Measurements from ENCODE around the gene SLC1A4. TPM values are rescaled to one million over a fixed set of nuclear protein-coding genes. Genes with fewer than 3 reads are reported as not detected.
"Not testable (repeated sequence)": the region's sequence is repeated elsewhere in the genome, so short reads cannot be mapped to it uniquely, and the experiment has no call there.

The SLC1A4 gene
- total RNA-seq, 1 donor from 2014 or later = 15.1 TPM

- peaks cover 2% of the 10 kb centered on the region for H3K27me3 Mint-ChIP-seq (ENCODE audit: insufficient read depth)
- no peaks in the 10 kb centered on the region for H3K36me3 Mint-ChIP-seq (ENCODE audit: low read depth)
- H3K27ac Mint-ChIP-seq = no peak overlapping the region
- no peak for DNase-seq (ENCODE audit: low spot score)
- peaks cover 23% of the 10 kb centered on the region for H3K4me1 Mint-ChIP-seq (ENCODE audit: low read depth)
- H3K4me3 Mint-ChIP-seq = no peak overlapping the region
- intact Hi-C loops (cut with micrococcal nuclease) = no loop called here
- H3K9me3 Mint-ChIP-seq = peaks cover 8% of the 10 kb centered on the region
Observed at GRCh38 chr2:64952096-64952495, 37.1 kb upstream of the SLC1A4 start.

- DNase-seq (ENCODE audit: low spot score) = no peak
- H3K27ac Mint-ChIP-seq = no peak overlapping the region
- peaks cover 16% of the 10 kb centered on the region for H3K4me1 Mint-ChIP-seq (ENCODE audit: low read depth)
- peaks cover 2% of the 10 kb centered on the region for H3K27me3 Mint-ChIP-seq (ENCODE audit: insufficient read depth)
- H3K36me3 Mint-ChIP-seq (ENCODE audit: low read depth) = no peaks in the 10 kb centered on the region
- intact Hi-C loops (cut with micrococcal nuclease) = no loop called here
- peaks cover 8% of the 10 kb centered on the region for H3K9me3 Mint-ChIP-seq
- H3K4me3 Mint-ChIP-seq = no peak overlapping the region
Observed at GRCh38 chr2:64952511-64953482, 36.4 kb upstream of the SLC1A4 start.

- no peaks in the 10 kb centered on the region for H3K36me3 Mint-ChIP-seq (ENCODE audit: low read depth)
- DNase-seq (ENCODE audit: low spot score) = no peak
- peaks cover under 1% of the 10 kb centered on the region for H3K4me1 Mint-ChIP-seq (ENCODE audit: low read depth)
- H3K27me3 Mint-ChIP-seq (ENCODE audit: insufficient read depth) = peaks cover 2% of the 10 kb centered on the region
- peaks cover 8% of the 10 kb centered on the region for H3K9me3 Mint-ChIP-seq
- H3K27ac Mint-ChIP-seq = no peak overlapping the region
- H3K4me3 Mint-ChIP-seq = no peak overlapping the region
- intact Hi-C loops (cut with micrococcal nuclease) = no loop called here
Observed at GRCh38 chr2:64955467-64955866, 33.7 kb upstream of the SLC1A4 start.

- no peak for DNase-seq (ENCODE audit: low spot score)
Observed at GRCh38 chr2:64957109-64957903, 31.9 kb upstream of the SLC1A4 start.

GRCh38 chr2:64958556-64958955 lies 30.6 kb upstream of the SLC1A4 start:
- intact Hi-C loops (cut with micrococcal nuclease) = no loop called here
- no peak overlapping the region for H3K4me3 Mint-ChIP-seq
- H3K9me3 Mint-ChIP-seq = peaks cover 8% of the 10 kb centered on the region
- H3K36me3 Mint-ChIP-seq (ENCODE audit: low read depth) = no peaks in the 10 kb centered on the region
- no peak for DNase-seq (ENCODE audit: low spot score)
- peaks cover 2% of the 10 kb centered on the region for H3K27me3 Mint-ChIP-seq (ENCODE audit: insufficient read depth)
- no peak overlapping the region for H3K27ac Mint-ChIP-seq
- no peaks in the 10 kb centered on the region for H3K4me1 Mint-ChIP-seq (ENCODE audit: low read depth)

More at GRCh38 chr2:64957109-64957903, 31.9 kb upstream of the SLC1A4 start:
- H3K27me3 Mint-ChIP-seq (ENCODE audit: insufficient read depth) = peaks cover 2% of the 10 kb centered on the region
- no peaks in the 10 kb centered on the region for H3K36me3 Mint-ChIP-seq (ENCODE audit: low read depth)
- H3K9me3 Mint-ChIP-seq = peaks cover 8% of the 10 kb centered on the region
- intact Hi-C loops (cut with micrococcal nuclease) = no loop called here
- no peak overlapping the region for H3K27ac Mint-ChIP-seq
- H3K4me3 Mint-ChIP-seq = no peak overlapping the region
- H3K4me1 Mint-ChIP-seq (ENCODE audit: low read depth) = no peaks in the 10 kb centered on the region

GRCh38 chr2:64960819-64961218 lies 28.4 kb upstream of the SLC1A4 start:
- intact Hi-C loops (cut with micrococcal nuclease) = no loop called here
- no peaks in the 10 kb centered on the region for H3K9me3 Mint-ChIP-seq
- no peak for DNase-seq (ENCODE audit: low spot score)
- no peak overlapping the region for H3K4me3 Mint-ChIP-seq
- H3K27ac Mint-ChIP-seq = no peak overlapping the region
- H3K27me3 Mint-ChIP-seq (ENCODE audit: insufficient read depth) = peaks cover 2% of the 10 kb centered on the region
- H3K36me3 Mint-ChIP-seq (ENCODE audit: low read depth) = no peaks in the 10 kb centered on the region
- H3K4me1 Mint-ChIP-seq (ENCODE audit: low read depth) = no peaks in the 10 kb centered on the region

GRCh38 chr2:64963138-64963537 lies 26.1 kb upstream of the SLC1A4 start:
- H3K36me3 Mint-ChIP-seq (ENCODE audit: low read depth); intact Hi-C loops (cut with micrococcal nuclease); H3K4me1 Mint-ChIP-seq (ENCODE audit: low read depth); H3K27ac Mint-ChIP-seq; H3K4me3 Mint-ChIP-seq; DNase-seq (ENCODE audit: low spot score); H3K9me3 Mint-ChIP-seq; H3K27me3 Mint-ChIP-seq (ENCODE audit: insufficient read depth): not testable (repeated sequence)

- Mint-ChIP-seq H3K36me3 (ENCODE audit: low read depth) (no peaks in the 10 kb centered on the region), H3K27me3 (ENCODE audit: insufficient read depth) (peaks cover 4% of the 10 kb centered on the region), H3K4me1 (ENCODE audit: low read depth) (no peaks in the 10 kb centered on the region), H3K9me3 (no peaks in the 10 kb centered on the region), H3K4me3 (no peak overlapping the region), H3K27ac (no peak overlapping the region)
- intact Hi-C loops (cut with micrococcal nuclease) = no loop called here
- no peak for DNase-seq (ENCODE audit: low spot score)
Observed at GRCh38 chr2:64963719-64964118, 25.5 kb upstream of the SLC1A4 start.

GRCh38 chr2:64966017-64966416 lies 23.2 kb upstream of the SLC1A4 start:
- H3K4me3 Mint-ChIP-seq = no peak overlapping the region
- no peaks in the 10 kb centered on the region for H3K4me1 Mint-ChIP-seq (ENCODE audit: low read depth)
- peaks cover 4% of the 10 kb centered on the region for H3K27me3 Mint-ChIP-seq (ENCODE audit: insufficient read depth)

GRCh38 chr2:64966839-64967238 lies 22.4 kb upstream of the SLC1A4 start:
- H3K36me3 Mint-ChIP-seq (ENCODE audit: low read depth) = no peaks in the 10 kb centered on the region
- H3K4me3 Mint-ChIP-seq = no peak overlapping the region
- intact Hi-C loops (cut with micrococcal nuclease) = no loop called here
- H3K4me1 Mint-ChIP-seq (ENCODE audit: low read depth) = no peaks in the 10 kb centered on the region
- no peaks in the 10 kb centered on the region for H3K9me3 Mint-ChIP-seq
- no peak overlapping the region for H3K27ac Mint-ChIP-seq
- no peak for DNase-seq (ENCODE audit: low spot score)
- H3K27me3 Mint-ChIP-seq (ENCODE audit: insufficient read depth) = peaks cover 4% of the 10 kb centered on the region

More at GRCh38 chr2:64966017-64966416, 23.2 kb upstream of the SLC1A4 start:
- DNase-seq (ENCODE audit: low spot score) = no peak
- H3K27ac Mint-ChIP-seq = no peak overlapping the region
- H3K36me3 Mint-ChIP-seq (ENCODE audit: low read depth) = no peaks in the 10 kb centered on the region
- intact Hi-C loops (cut with micrococcal nuclease) = no loop called here
- no peaks in the 10 kb centered on the region for H3K9me3 Mint-ChIP-seq

GRCh38 chr2:64967601-64968000 lies 21.6 kb upstream of the SLC1A4 start:
- intact Hi-C loops (cut with micrococcal nuclease) = no loop called here
- Mint-ChIP-seq H3K4me3 (no peak overlapping the region), H3K27me3 (ENCODE audit: insufficient read depth) (peaks cover 4% of the 10 kb centered on the region), H3K4me1 (ENCODE audit: low read depth) (no peaks in the 10 kb centered on the region), H3K27ac (no peak overlapping the region), H3K36me3 (ENCODE audit: low read depth) (no peaks in the 10 kb centered on the region), H3K9me3 (no peaks in the 10 kb centered on the region)
- DNase-seq (ENCODE audit: low spot score) = no peak

GRCh38 chr2:64969086-64969485 lies 20.1 kb upstream of the SLC1A4 start:
- H3K4me3 Mint-ChIP-seq; H3K27me3 Mint-ChIP-seq (ENCODE audit: insufficient read depth); H3K9me3 Mint-ChIP-seq; H3K36me3 Mint-ChIP-seq (ENCODE audit: low read depth); intact Hi-C loops (cut with micrococcal nuclease); DNase-seq (ENCODE audit: low spot score); H3K4me1 Mint-ChIP-seq (ENCODE audit: low read depth); H3K27ac Mint-ChIP-seq: not testable (repeated sequence)

GRCh38 chr2:64970495-64970894 lies 18.7 kb upstream of the SLC1A4 start:
- DNase-seq (ENCODE audit: low spot score) = no peak
- H3K9me3 Mint-ChIP-seq = no peaks in the 10 kb centered on the region
- no peak overlapping the region for H3K27ac Mint-ChIP-seq
- intact Hi-C loops (cut with micrococcal nuclease) = no loop called here
- H3K4me3 Mint-ChIP-seq = no peak overlapping the region
- H3K4me1 Mint-ChIP-seq (ENCODE audit: low read depth) = no peaks in the 10 kb centered on the region
- H3K27me3 Mint-ChIP-seq (ENCODE audit: insufficient read depth) = peaks cover 4% of the 10 kb centered on the region
- no peaks in the 10 kb centered on the region for H3K36me3 Mint-ChIP-seq (ENCODE audit: low read depth)

All from activated T-helper 1 cell treated with anti-CD3 and anti-CD28 coated beads, Interleukin-12 subunit alpha, Interleukin-12 subunit beta, Interleukin-2, Interleukin-4 antibody, amounts not matched to agents 30 ng/mL and 10 ng/mL and 1 ng/mL, durations not matched to agents 14 hours and 24 hours and 36 hours (primary cell).